D341Med (cell line): ENCODE measurements around the gene FOXI1.
A peak's percentile ranks its signal among the peaks of the same experiment; 100 is the strongest.

Experiments used
- DNase-seq: peaks from one replicate; pipeline ENCODE4 v3.0.0; 2012; ENCODE audit warnings: low spot score

The FOXI1 gene

GRCh38 chr5:170105642-170106611 lies at the start of gene FOXI1:
TSS of gene FOXI1 (plus strand) at chr5:170105897. CDS start at chr5:170105958, 61 bp downstream.
- peak; percentile 21 for DNase-seq

GRCh38 chr5:170056561-170057267 lies 49.0 kb upstream of the FOXI1 start:
- no peak for DNase-seq

- DNase-seq: no peak
Measured at GRCh38 chr5:170057311-170057710, 48.4 kb upstream of the FOXI1 start.

GRCh38 chr5:170059221-170059620 lies 46.5 kb upstream of the FOXI1 start:
- no peak for DNase-seq

- no peak for DNase-seq
Measured at GRCh38 chr5:170067152-170067551, 38.5 kb upstream of the FOXI1 start.

- no peak for DNase-seq
Measured at GRCh38 chr5:170067574-170068170, 38.0 kb upstream of the FOXI1 start.

- no peak for DNase-seq
Measured at GRCh38 chr5:170069512-170069911, 36.2 kb upstream of the FOXI1 start.

GRCh38 chr5:170070556-170071412 lies 34.9 kb upstream of the FOXI1 start:
- peak; percentile 25 for DNase-seq

- no peak for DNase-seq
Measured at GRCh38 chr5:170071748-170072147, 33.9 kb upstream of the FOXI1 start.

- no peak for DNase-seq
Measured at GRCh38 chr5:170075696-170076095, 30.0 kb upstream of the FOXI1 start.

GRCh38 chr5:170076211-170076610 lies 29.5 kb upstream of the FOXI1 start:
- DNase-seq: no peak

- no peak for DNase-seq
Measured at GRCh38 chr5:170076739-170077138, 29.0 kb upstream of the FOXI1 start.

GRCh38 chr5:170077526-170077925 lies 28.2 kb upstream of the FOXI1 start:
- DNase-seq: no peak

- no peak for DNase-seq
Measured at GRCh38 chr5:170078458-170078857, 27.2 kb upstream of the FOXI1 start.

- no peak for DNase-seq
Measured at GRCh38 chr5:170078931-170079330, 26.8 kb upstream of the FOXI1 start.

GRCh38 chr5:170080217-170080616 lies 25.5 kb upstream of the FOXI1 start:
- no peak for DNase-seq

- no peak for DNase-seq
Measured at GRCh38 chr5:170080786-170081445, 24.8 kb upstream of the FOXI1 start.

GRCh38 chr5:170081616-170082015 lies 24.1 kb upstream of the FOXI1 start:
- no peak for DNase-seq

GRCh38 chr5:170082701-170083100 lies 23.0 kb upstream of the FOXI1 start:
- no peak for DNase-seq

- DNase-seq: no peak
Measured at GRCh38 chr5:170087168-170087817, 18.4 kb upstream of the FOXI1 start.
